HG02885 (cell line): ENCODE results near the gene UTP14C.
"Not testable (repeated sequence)": the region's sequence is repeated elsewhere in the genome, so short reads cannot be mapped to it uniquely, and the experiment has no call there.

ENCODE experiments used
- ATAC-seq: cut with Tn5 transposase; IDR thresholded peaks from one replicate; pipeline ENCODE4 v1.9.1; 2021; ENCODE audit warnings: mild to moderate bottlenecking; ENCODE audit not compliant: unreplicated experiment, poor library complexity

The UTP14C gene

GRCh38 chr13:52024481-52024880, at the start of gene UTP14C:
Gene UTP14C (plus strand): TSS chr13:52024691. CDS start chr13:52028805, 4,114 bp downstream.
- ATAC-seq, result no peak

- ATAC-seq, result no peak
Measured at GRCh38 chr13:51976423-51976822, 48.1 kb upstream of the UTP14C start.

GRCh38 chr13:51976890-51977289, 47.6 kb upstream of the UTP14C start:
- ATAC-seq, result no peak

GRCh38 chr13:51977625-51978024, 46.9 kb upstream of the UTP14C start:
- ATAC-seq, result no peak

- no peak for ATAC-seq
Measured at GRCh38 chr13:51978796-51979556, 45.5 kb upstream of the UTP14C start.

- ATAC-seq, result no peak
Measured at GRCh38 chr13:51980908-51981307, 43.6 kb upstream of the UTP14C start.

- ATAC-seq, result no peak
Measured at GRCh38 chr13:51981355-51981754, 43.1 kb upstream of the UTP14C start.

- not testable (repeated sequence) for ATAC-seq
Measured at GRCh38 chr13:51983292-51983691, 41.2 kb upstream of the UTP14C start.

- not testable (repeated sequence) for ATAC-seq
Measured at GRCh38 chr13:51984904-51985303, 39.6 kb upstream of the UTP14C start.

- no peak for ATAC-seq
Measured at GRCh38 chr13:51988988-51989618, 35.4 kb upstream of the UTP14C start.

GRCh38 chr13:51993713-51994112, 30.8 kb upstream of the UTP14C start:
- no peak for ATAC-seq

GRCh38 chr13:51995677-51996551, 28.6 kb upstream of the UTP14C start:
- no peak for ATAC-seq

- ATAC-seq, result no peak
Measured at GRCh38 chr13:51996641-51997040, 27.9 kb upstream of the UTP14C start.

GRCh38 chr13:51997186-51997585, 27.3 kb upstream of the UTP14C start:
- ATAC-seq, result no peak

GRCh38 chr13:51997641-51998330, 26.7 kb upstream of the UTP14C start:
- no peak for ATAC-seq

GRCh38 chr13:51998723-51999509, 25.6 kb upstream of the UTP14C start:
- ATAC-seq, result no peak

GRCh38 chr13:51999510-51999911, 25.0 kb upstream of the UTP14C start:
- ATAC-seq, result no peak

- ATAC-seq, result no peak
Measured at GRCh38 chr13:51999921-52000320, 24.6 kb upstream of the UTP14C start.

- ATAC-seq, result peak; percentile 88
Measured at GRCh38 chr13:52001120-52001731, 23.3 kb upstream of the UTP14C start.
